A673 (cell line): ENCODE data around the gene LCP2. TPM values are rescaled to one million over a fixed set of nuclear protein-coding genes. Genes with fewer than 3 reads are reported as not detected.

Experiments
- BruUV-seq: library from RNA; stranded (reverse); fragments of 400-500 nt; replicated peaks from 2 replicates; lab custom pipeline; 2021; lab: Mats Ljungman, UMichigan
- CTCF ChIA-PET: fragments of 300-600 bp; sonication (Branson Sonifier 250); formaldehyde crosslinking; loops from one replicate; lab custom pipeline; 2022; ENCODE audit warnings: antibody characterized with exemption; lab: Charles Lee
- POLR2A ChIA-PET: fragments of 300-600 bp; sonication (Branson Sonifier 250); formaldehyde crosslinking; loops from one replicate; lab custom pipeline; 2022; ENCODE audit warnings: antibody characterized with exemption; ENCODE audit not compliant: low non-redundant PET; lab: Charles Lee
- DNase-seq: peaks from one replicate; pipeline ENCODE4 v3.0.0-alpha.2; 2015; ENCODE audit warnings: low spot score
- H3K27ac ChIP-seq: fragments of 200-600 bp; sonication (generic); 2 replicates; pipeline ENCODE4 v1.5.1; 2016; ENCODE audit warnings: mixed run types, low read depth, mild to moderate bottlenecking, mixed read lengths, antibody characterized with exemption, low read length; ENCODE audit not compliant: poor library complexity, severe bottlenecking
- H3K27me3 ChIP-seq: fragments of 200-600 bp; sonication (generic); replicated peaks from 2 replicates; pipeline ENCODE4 v1.6.1; 2017; ENCODE audit warnings: mixed run types, low read depth, mild to moderate bottlenecking, mixed read lengths, antibody characterized with exemption, low read length; ENCODE audit not compliant: insufficient read depth, poor library complexity
- H3K36me3 ChIP-seq: fragments of 200-600 bp; sonication (generic); 2 replicates; pipeline ENCODE4 v1.6.1; 2016; ENCODE audit warnings: mixed run types, mild to moderate bottlenecking, mixed read lengths, antibody characterized with exemption, low read length; ENCODE audit not compliant: insufficient read depth, poor library complexity, severe bottlenecking
- H3K4me1 ChIP-seq: fragments of 200-600 bp; sonication (generic); 2 replicates; pipeline ENCODE4 v1.6.1; 2017; ENCODE audit warnings: mixed run types, mild to moderate bottlenecking, mixed read lengths, antibody characterized with exemption, low read length; ENCODE audit not compliant: insufficient read depth, poor library complexity, severe bottlenecking
- H3K4me3 ChIP-seq: fragments of 200-600 bp; sonication (generic); 2 replicates; pipeline ENCODE4 v1.5.1; 2016; ENCODE audit warnings: low read depth, mixed run types, mild to moderate bottlenecking, mixed read lengths, low read length; ENCODE audit not compliant: poor library complexity, severe bottlenecking
- H3K9me3 ChIP-seq: fragments of 200-600 bp; sonication (generic); 2 replicates; pipeline ENCODE4 v1.6.1; 2016; ENCODE audit warnings: mixed run types, low read depth, mild to moderate bottlenecking, mixed read lengths, antibody characterized with exemption, low read length; ENCODE audit not compliant: poor library complexity, severe bottlenecking
- CTCF ChIP-seq: fragments of 300-800, 200-600 bp; sonication (generic); conservative IDR thresholded peaks from 2 replicates; pipeline ENCODE4 v1.5.1; 2017; ENCODE audit warnings: low read depth, mild to moderate bottlenecking, antibody characterized with exemption, low read length, moderate library complexity, mixed read lengths
- EZH2 ChIP-seq: fragments of 200-600 bp; sonication (generic); IDR thresholded peaks from 2 replicates; pipeline ENCODE4 v1.6.1; 2017; ENCODE audit warnings: borderline replicate concordance, low read depth, mild to moderate bottlenecking, mixed read lengths, antibody characterized with exemption, low read length; ENCODE audit not compliant: poor library complexity, severe bottlenecking
- intact Hi-C: fragments of 100-400 bp; cut with micrococcal nuclease; formaldehyde crosslinking; loops from one replicate; pipeline ENCODE4 v1.10.0; 2022; ENCODE audit not compliant: unreplicated experiment
- total RNA-seq: library from RNA; stranded (reverse); gene quantifications from 2 replicates; pipeline ENCODE4 v1.2.3, GENCODE V29; 2021

The LCP2 gene
- total RNA-seq, 1 experiment from 2014 or later, result not detected

- no peaks in the 10 kb centered on the region for H3K36me3 ChIP-seq
- H3K27ac ChIP-seq, result no peak overlapping the region
- no TSS peak for BruUV-seq
- no peaks in the 10 kb centered on the region for H3K27me3 ChIP-seq
- H3K9me3 ChIP-seq, result no peaks in the 10 kb centered on the region
- H3K4me3 ChIP-seq, result no peak overlapping the region
- no peak for DNase-seq
- TF ChIP-seq EZH2 (no peak), CTCF (no peak)
- ChIA-PET CTCF (no interaction called here), POLR2A (interaction anchor here (0.7 kb wide), 1 partner anchor 26 kb away, joined by 4 read pairs; no protein-coding TSS in a partner anchor)
- intact Hi-C loops, result no loop called here
- peaks cover 8% of the 10 kb centered on the region for H3K4me1 ChIP-seq
Observed at GRCh38 chr5:170313344-170313743, 15.8 kb upstream of the LCP2 start.

DNA sequence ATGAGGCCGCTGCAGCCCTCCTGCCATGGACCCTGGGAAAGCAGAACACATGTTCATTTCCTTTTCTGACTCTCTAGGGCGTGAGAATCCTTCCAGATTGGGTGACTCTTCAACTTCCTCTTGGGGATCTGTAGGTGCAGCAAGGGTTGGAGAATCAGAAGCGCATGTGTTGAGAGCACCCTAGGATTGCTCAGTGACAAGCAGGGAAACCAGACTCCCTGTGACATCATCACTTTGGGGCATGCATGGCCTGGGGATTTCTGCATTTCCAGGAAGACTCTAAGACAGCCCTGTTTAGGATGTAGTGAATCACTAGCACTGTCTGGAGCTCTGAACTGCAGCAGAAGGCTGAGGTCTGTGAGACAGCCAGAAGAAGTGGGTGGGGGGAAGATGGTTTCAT is 15.1 kb upstream of the LCP2 start:
- Histone ChIP-seq H3K4me3 (no peak overlapping the region), H3K9me3 (no peaks in the 10 kb centered on the region), H3K36me3 (no peaks in the 10 kb centered on the region), H3K27ac (no peak overlapping the region), H3K27me3 (no peaks in the 10 kb centered on the region), H3K4me1 (peaks cover 8% of the 10 kb centered on the region)
- no peak for DNase-seq
- no TSS peak for BruUV-seq
- no peak for TF ChIP-seq EZH2
- TF ChIP-seq CTCF, result no peak
- ChIA-PET CTCF (no interaction called here), POLR2A (interaction anchor here (0.7 kb wide), 1 partner anchor 27 kb away, joined by 4 read pairs; no protein-coding TSS in a partner anchor)
- intact Hi-C loops, result no loop called here

DNA sequence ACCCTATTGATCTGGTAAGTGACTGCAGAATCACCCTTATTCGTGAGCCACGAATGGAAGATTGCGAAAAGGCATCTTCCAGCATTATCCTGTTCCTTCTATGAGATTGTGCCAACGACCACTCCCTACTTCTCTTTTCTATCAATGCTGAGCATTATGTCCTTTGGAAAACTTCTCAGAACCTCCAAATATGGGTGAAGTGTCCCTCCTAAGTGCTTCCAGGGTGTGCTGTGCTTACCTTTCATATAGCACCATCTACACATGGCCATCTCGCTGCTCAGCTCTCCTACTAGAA is 14.7 kb upstream of the LCP2 start:
- POLR2A ChIA-PET, result no interaction called here
- intact Hi-C loops, result no loop called here
- Histone ChIP-seq H3K4me1 (peaks cover 8% of the 10 kb centered on the region), H3K36me3 (no peaks in the 10 kb centered on the region), H3K27me3 (no peaks in the 10 kb centered on the region), H3K27ac (no peak overlapping the region), H3K4me3 (no peak overlapping the region), H3K9me3 (no peaks in the 10 kb centered on the region)
- BruUV-seq, result no TSS peak
- DNase-seq, result no peak
- CTCF ChIA-PET, result no interaction called here
- TF ChIP-seq CTCF, result no peak
- no peak for TF ChIP-seq EZH2
